Measurements from ENCODE around the gene SLC39A1. TPM values are rescaled to one million over a fixed set of nuclear protein-coding genes. Genes with fewer than 3 reads are reported as not detected.
"Not testable (repeated sequence)": the region's sequence is repeated elsewhere in the genome, so short reads cannot be mapped to it uniquely, and the experiment has no call there.

SLC39A1 gene
- total RNA-seq, 2 experiments from 2014 or later, result 6.4 to 6.9 TPM

DNA sequence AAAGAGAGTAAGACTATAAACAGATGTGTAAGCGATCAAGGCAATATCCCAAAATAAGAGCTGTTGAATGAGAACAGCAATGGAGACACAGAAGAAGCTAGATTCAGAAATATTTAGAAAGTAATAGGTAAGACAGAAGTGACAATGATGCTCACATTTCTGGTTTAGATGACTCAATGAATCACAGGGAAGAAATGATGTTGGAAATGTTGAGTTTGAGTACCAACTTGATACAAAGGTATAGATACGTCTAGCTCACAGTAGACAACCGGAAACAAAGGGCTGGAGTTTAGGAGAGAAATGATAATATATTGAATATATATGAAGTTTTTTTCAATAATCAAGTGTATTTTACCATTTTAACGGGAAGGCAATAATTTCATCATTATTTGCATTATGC, 47.0 kb downstream of the SLC39A1 start:
- ChIA-PET CTCF (interaction anchor here (0.7 kb wide), 1 partner anchor 79 kb away, joined by 3 read pairs; no protein-coding TSS in a partner anchor), POLR2A (interaction anchor here (0.7 to 2.3 kb wide), 2 partner anchors 38 to 74 kb away, joined by 4 to 9 read pairs; partner anchors contain the start of gene RPS27)
- H3K9me3 ChIP-seq (ENCODE audit: control insufficient read depth in 1 of 2, insufficient read depth in 1 of 2, low read length in 2 of 2), result no peaks in the 10 kb centered on the region
- Mint-ChIP-seq H3K4me1 (ENCODE audit: low read depth) (peaks cover 72% of the 10 kb centered on the region), H3K4me3 (no peak overlapping the region), H3K9me3 (no peaks in the 10 kb centered on the region), H3K27me3 (no peaks in the 10 kb centered on the region), H3K27ac (no peak overlapping the region), H3K36me3 (ENCODE audit: low read depth) (peaks cover 63% of the 10 kb centered on the region)
- no peak overlapping the region for H3K4me3 ChIP-seq (ENCODE audit: low read length)
- TF ChIP-seq, protein P1, sequence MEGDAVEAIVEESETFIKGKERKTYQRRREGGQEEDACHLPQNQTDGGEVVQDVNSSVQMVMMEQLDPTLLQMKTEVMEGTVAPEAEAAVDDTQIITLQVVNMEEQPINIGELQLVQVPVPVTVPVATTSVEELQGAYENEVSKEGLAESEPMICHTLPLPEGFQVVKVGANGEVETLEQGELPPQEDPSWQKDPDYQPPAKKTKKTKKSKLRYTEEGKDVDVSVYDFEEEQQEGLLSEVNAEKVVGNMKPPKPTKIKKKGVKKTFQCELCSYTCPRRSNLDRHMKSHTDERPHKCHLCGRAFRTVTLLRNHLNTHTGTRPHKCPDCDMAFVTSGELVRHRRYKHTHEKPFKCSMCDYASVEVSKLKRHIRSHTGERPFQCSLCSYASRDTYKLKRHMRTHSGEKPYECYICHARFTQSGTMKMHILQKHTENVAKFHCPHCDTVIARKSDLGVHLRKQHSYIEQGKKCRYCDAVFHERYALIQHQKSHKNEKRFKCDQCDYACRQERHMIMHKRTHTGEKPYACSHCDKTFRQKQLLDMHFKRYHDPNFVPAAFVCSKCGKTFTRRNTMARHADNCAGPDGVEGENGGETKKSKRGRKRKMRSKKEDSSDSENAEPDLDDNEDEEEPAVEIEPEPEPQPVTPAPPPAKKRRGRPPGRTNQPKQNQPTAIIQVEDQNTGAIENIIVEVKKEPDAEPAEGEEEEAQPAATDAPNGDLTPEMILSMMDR (IDR thresholded peaks at IDR 0.05), result no peak
- intact Hi-C loops (cut with DNase I, micrococcal nuclease), result no loop called here
- ATAC-seq (ENCODE audit: poor library complexity) (no peak), DNase-seq (no peak)
- H3K4me1 ChIP-seq (ENCODE audit: insufficient read depth, low read length), result peaks cover 60% of the 10 kb centered on the region
- no peaks in the 10 kb centered on the region for H3K27me3 ChIP-seq (ENCODE audit: control insufficient read depth in 1 of 2, insufficient read depth in 2 of 2, low read length in 2 of 2)
- peaks cover 42% of the 10 kb centered on the region for H3K36me3 ChIP-seq (ENCODE audit: insufficient read depth, low read length)
- no peak overlapping the region for H3K27ac ChIP-seq (ENCODE audit: low read depth in 1 of 2, low read length in 2 of 2)

DNA sequence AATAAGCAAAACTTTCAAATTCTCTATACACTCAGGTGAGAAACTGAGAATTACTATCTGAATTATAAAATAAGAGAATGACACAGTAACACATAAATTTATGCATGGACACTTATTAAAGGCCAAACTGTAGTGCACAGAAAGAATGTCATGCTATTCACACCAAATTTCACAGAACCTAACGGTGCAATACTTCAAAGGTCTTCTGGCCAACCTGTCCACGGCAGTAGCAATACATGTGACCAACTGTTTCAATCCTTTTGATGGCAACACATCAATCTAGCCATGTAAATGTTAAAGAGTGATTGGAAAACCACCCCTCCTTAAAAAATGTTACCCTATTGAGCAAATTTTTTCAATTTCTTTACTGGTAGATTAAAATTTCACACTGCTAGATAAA, 51.0 kb downstream of the SLC39A1 start:
- ChIA-PET POLR2A (interaction anchor here (1.8 to 3.0 kb wide), 2 partner anchors 11 to 33 kb away, joined by 5 to 8 read pairs; partner anchors contain the start of gene GATAD2B), CTCF (no interaction called here)
- ATAC-seq (ENCODE audit: poor library complexity) (no peak), DNase-seq (no peak)
- Histone ChIP-seq H3K9me3 (ENCODE audit: control insufficient read depth in 1 of 2, insufficient read depth in 1 of 2, low read length in 2 of 2) (no peaks in the 10 kb centered on the region), H3K27ac (ENCODE audit: low read depth in 1 of 2, low read length in 2 of 2) (no peak overlapping the region), H3K27me3 (ENCODE audit: control insufficient read depth in 1 of 2, insufficient read depth in 2 of 2, low read length in 2 of 2) (no peaks in the 10 kb centered on the region), H3K4me1 (ENCODE audit: insufficient read depth, low read length) (peaks cover 39% of the 10 kb centered on the region), H3K36me3 (ENCODE audit: insufficient read depth, low read length) (peaks cover 37% of the 10 kb centered on the region), H3K4me3 (ENCODE audit: low read length) (no peak overlapping the region)
- peaks cover 40% of the 10 kb centered on the region for H3K36me3 Mint-ChIP-seq (ENCODE audit: low read depth)
- peaks cover 45% of the 10 kb centered on the region for H3K4me1 Mint-ChIP-seq (ENCODE audit: low read depth)
- H3K27me3 Mint-ChIP-seq, result no peaks in the 10 kb centered on the region
- intact Hi-C loops (cut with DNase I, micrococcal nuclease), result no loop called here
- H3K27ac Mint-ChIP-seq, result no peak overlapping the region
- no peaks in the 10 kb centered on the region for H3K9me3 Mint-ChIP-seq
- no peak overlapping the region for H3K4me3 Mint-ChIP-seq
- TF ChIP-seq, protein P1 (IDR thresholded peaks at IDR 0.05), result no peak

DNA sequence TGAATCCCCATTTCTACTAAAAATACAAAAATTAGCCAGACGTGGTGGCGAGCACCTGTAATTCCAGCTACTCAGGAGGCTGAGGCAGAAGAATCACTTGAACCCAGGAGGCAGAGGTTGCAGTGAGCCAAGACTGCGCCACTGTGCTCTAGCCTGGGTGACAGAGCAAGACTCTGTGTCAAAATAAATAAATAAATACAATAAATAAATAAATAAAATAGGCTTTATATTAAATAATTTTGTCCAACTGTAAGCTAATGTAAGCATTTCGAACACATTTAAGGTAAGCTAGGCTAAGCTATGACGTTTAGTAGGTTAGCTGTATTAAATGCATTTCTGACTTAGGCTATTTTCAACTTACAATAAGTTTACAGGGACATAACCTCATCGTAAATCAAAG, 52.8 kb downstream of the SLC39A1 start:
- H3K9me3 ChIP-seq (ENCODE audit: control insufficient read depth in 1 of 2, insufficient read depth in 1 of 2, low read length in 2 of 2); H3K4me3 ChIP-seq (ENCODE audit: low read length); ATAC-seq (ENCODE audit: poor library complexity); H3K27ac ChIP-seq (ENCODE audit: low read depth in 1 of 2, low read length in 2 of 2); intact Hi-C loops (cut with DNase I, micrococcal nuclease); H3K27ac Mint-ChIP-seq; H3K27me3 ChIP-seq (ENCODE audit: control insufficient read depth in 1 of 2, insufficient read depth in 2 of 2, low read length in 2 of 2); H3K9me3 Mint-ChIP-seq; H3K4me3 Mint-ChIP-seq; H3K27me3 Mint-ChIP-seq: not testable (repeated sequence)
- peaks cover 34% of the 10 kb centered on the region for H3K4me1 ChIP-seq (ENCODE audit: insufficient read depth, low read length)
- H3K36me3 Mint-ChIP-seq (ENCODE audit: low read depth), result peaks cover 43% of the 10 kb centered on the region
- ChIA-PET POLR2A (interaction anchor here (1.5 to 3.0 kb wide), 3 partner anchors 13 to 36 kb away, joined by 3 to 8 read pairs (median 5); partner anchors contain the start of genes DENND4B and GATAD2B), CTCF (interaction anchor here (0.6 to 1.3 kb wide), 3 partner anchors 17 to 36 kb away, joined by 3 to 6 read pairs (median 5); partner anchors contain the start of gene DENND4B)
- H3K36me3 ChIP-seq (ENCODE audit: insufficient read depth, low read length), result peaks cover 31% of the 10 kb centered on the region
- H3K4me1 Mint-ChIP-seq (ENCODE audit: low read depth), result peaks cover 46% of the 10 kb centered on the region
- peak in 1 of 14 experiments; percentile 14 for DNase-seq

Small RNA genes within 50 kb of the gene (microRNA-seq; reads per million reads assigned to microRNA genes)
- gene MIR6737 (ENCODE audit: borderline microRNAs expressed, borderline replicate concordance), result not detected

Other genes with a start within 250 kb of the SLC39A1 start
- 10 to 100 TPM; 24.9 to 27.4 TPM for gene INTS3, start 235.5 kb downstream of the SLC39A1 start, total RNA-seq
- 1 to 10 TPM; 3.8 to 4.4 TPM for gene SLC27A3, start 188.1 kb downstream of the SLC39A1 start, total RNA-seq
- gene GATAD2B, start 40.6 kb downstream of the SLC39A1 start, total RNA-seq, result 10 to 100 TPM; 51.6 to 52.3 TPM
- 10 to 100 TPM; 87.0 to 98.7 TPM for gene DENND4B, start 16.8 kb downstream of the SLC39A1 start, total RNA-seq
- gene CRTC2, start 4.9 kb downstream of the SLC39A1 start, total RNA-seq, result 100 to 1,000 TPM; 147 to 152 TPM
- 1 to 10 TPM; 2.9 to 3.9 TPM for gene CREB3L4, start 4.4 kb upstream of the SLC39A1 start, total RNA-seq
- 10 to 100 TPM; 80.4 to 80.9 TPM for gene JTB, start 14.1 kb upstream of the SLC39A1 start, total RNA-seq
- under 1 TPM; 0.28 to 0.30 TPM for gene RAB13, start 22.8 kb upstream of the SLC39A1 start, total RNA-seq
- 1,000 to 10,000 TPM; 7,636 to 8,442 TPM for gene RPS27, start 27.2 kb upstream of the SLC39A1 start, total RNA-seq
- gene NUP210L, start 191.5 kb upstream of the SLC39A1 start, total RNA-seq, result under 1 TPM; 0.03 to 0.08 TPM
- gene TPM3, start 228.6 kb upstream of the SLC39A1 start, total RNA-seq, result 100 to 1,000 TPM; 345 to 357 TPM
- not detected for gene CFAP141, start 242.8 kb upstream of the SLC39A1 start, total RNA-seq